HG02938 (cell line): ENCODE data around the gene PF4V1.

Experiments
- ATAC-seq: cut with Tn5 transposase; IDR thresholded peaks from one replicate; pipeline ENCODE4 v1.9.1; 2021; ENCODE audit warnings: mild to moderate bottlenecking, moderate library complexity; ENCODE audit not compliant: unreplicated experiment

The PF4V1 gene

GRCh38 chr4:73902038-73902637 is 49.0 kb downstream of the PF4V1 start:
- ATAC-seq = no peak

DNA sequence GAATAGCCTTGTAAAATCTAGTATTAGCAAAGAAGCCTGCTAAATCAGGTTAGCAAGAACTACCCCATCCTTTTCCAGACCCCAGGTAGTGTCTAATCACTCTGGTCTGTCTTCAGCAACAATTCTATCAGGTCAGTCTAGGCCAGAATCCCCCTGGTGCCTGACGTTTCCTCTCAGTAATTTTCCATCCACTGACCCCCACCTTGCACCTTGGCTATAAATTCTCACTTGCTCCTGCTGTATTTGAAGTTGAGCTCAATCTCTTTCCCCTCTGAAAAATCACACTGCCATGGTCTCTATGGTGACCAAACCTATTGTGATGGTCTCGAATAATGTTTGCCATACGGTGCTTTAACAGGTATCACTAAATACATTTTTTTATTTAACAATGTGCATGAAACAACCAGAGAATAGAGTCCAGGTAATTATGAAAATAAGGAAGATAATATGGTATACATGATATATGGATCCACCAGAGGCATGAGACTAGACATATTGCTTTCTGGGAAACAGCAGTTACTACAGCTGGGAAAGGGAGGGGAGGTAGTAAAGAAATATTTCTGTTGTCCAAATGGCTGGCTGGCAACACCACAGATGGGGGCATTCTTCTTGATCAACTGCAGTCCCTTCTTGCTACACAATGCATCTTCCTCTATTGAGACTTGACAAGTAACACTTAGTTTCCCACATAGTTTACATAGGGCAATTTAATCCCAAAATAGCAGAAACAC is 49.9 kb downstream of the PF4V1 start:
- no peak for ATAC-seq
